HCT116 (cell line): Measurements from ENCODE around the gene SMTN. TPM values are rescaled to one million over a fixed set of nuclear protein-coding genes. Genes with fewer than 3 reads are reported as not detected.

Experiments used
- ATAC-seq: fragments of 200-7000 bp; cut with Tn5 transposase; 2 replicates; pipeline ENCODE4 v1.9.1; 2020; ENCODE audit warnings: mild to moderate bottlenecking, moderate library complexity
- BruUV-seq: library from RNA; stranded (reverse); fragments of 400-500 nt; replicated peaks from 2 replicates; lab custom pipeline; 2021; lab: Mats Ljungman, UMichigan
- CTCF ChIA-PET: fragments of 300-600 bp; sonication (Branson Sonifier 250); formaldehyde crosslinking; loops from one replicate; lab custom pipeline; 2021; ENCODE audit warnings: antibody characterized with exemption; lab: Charles Lee
- POLR2A ChIA-PET: fragments of 300-600, 350-600 bp; sonication (Branson Sonifier 250); formaldehyde crosslinking; loops from one replicate; lab custom pipeline; 2021; ENCODE audit warnings: antibody characterized with exemption; lab: Charles Lee
- RAD21 ChIA-PET, 2 experiments: fragments of 300-600 bp; sonication (Branson Sonifier 250); formaldehyde crosslinking; loops; one replicate each; lab custom pipeline; 2023; ENCODE audit warnings: low total read pairs in 2 of 2; ENCODE audit not compliant: uncharacterized antibody in 2 of 2, unreplicated experiment in 2 of 2, low non-redundant PET in 1 of 2; lab: Charles Lee
- DNase-seq: peaks from one replicate; pipeline ENCODE4 v3.0.0-alpha.2; 2010; ENCODE audit warnings: low read depth, low spot score
- H2AFZ ChIP-seq: fragments of 200-600 bp; shearing (Covaris generic), sonication (generic); 2 replicates; pipeline ENCODE4 v1.6.1; 2017; ENCODE audit warnings: low read depth, mixed run types, mixed read lengths, antibody characterized with exemption, low read length; ENCODE audit not compliant: poor library complexity, severe bottlenecking
- H3K27ac ChIP-seq: 2 replicates; pipeline ENCODE4 v1.5.1; 2012; ENCODE audit warnings: low read depth, low read length
- H3K27me3 ChIP-seq: fragments of 200-600 bp; sonication (generic); 2 replicates; pipeline ENCODE4 v1.6.1; 2016; ENCODE audit warnings: mixed run types, low read length, mixed read lengths; ENCODE audit not compliant: insufficient read depth
- H3K36me3 ChIP-seq, 2 experiments: fragments of 200-500 bp in 1 of 2; fragments of 200-600 bp in 1 of 2; sonication (Bioruptor generic) in 1 of 2; sonication (generic) in 1 of 2; 2 replicates each; pipeline versions ENCODE4 v1.5.1 to v1.6.1; 2014 to 2016; ENCODE audit warnings: low read length in 2 of 2, inconsistent platforms in 1 of 2, mixed read lengths in 1 of 2, mixed run types in 1 of 2; ENCODE audit not compliant: insufficient read depth in 2 of 2, control insufficient read depth in 1 of 2
- H3K4me1 ChIP-seq, 2 experiments: fragments of 200-600 bp in 1 of 2; sonication (generic) in 1 of 2; 2 replicates each; pipeline versions ENCODE4 v1.5.1 to v1.6.1; 2012 to 2017; ENCODE audit warnings: low read length in 2 of 2, inconsistent platforms in 1 of 2, mild to moderate bottlenecking in 1 of 2, mixed read lengths in 1 of 2, mixed run types in 1 of 2, moderate library complexity in 1 of 2; ENCODE audit not compliant: insufficient read depth in 2 of 2, control insufficient read depth in 1 of 2
- H3K4me2 ChIP-seq: fragments of 200-600 bp; sonication (generic); 2 replicates; pipeline ENCODE4 v1.6.1; 2017; ENCODE audit warnings: mixed run types, low read length, mixed read lengths
- H3K4me3 ChIP-seq, 2 experiments: fragments of 200-600 bp in 1 of 2; sonication (generic) in 1 of 2; replicated peaks in 1 of 2; 2 replicates each; pipeline ENCODE4 v1.5.1; 2011 to 2016; ENCODE audit warnings: low read length in 2 of 2, control low read depth in 1 of 2, low read depth in 1 of 2, mild to moderate bottlenecking in 1 of 2, mixed read lengths in 1 of 2, mixed run types in 1 of 2
- H3K79me2 ChIP-seq: fragments of 200-600 bp; sonication (generic); 2 replicates; pipeline ENCODE4 v1.6.1; 2017; ENCODE audit warnings: mild to moderate bottlenecking, mixed run types, low read length, moderate library complexity, mixed read lengths; ENCODE audit not compliant: insufficient read depth
- H3K9ac ChIP-seq: fragments of 200-600 bp; sonication (generic); 2 replicates; pipeline ENCODE4 v1.6.1; 2016; ENCODE audit warnings: low read length, mixed read lengths
- H3K9me2 ChIP-seq: fragments of 200-600 bp; sonication (generic), shearing (Covaris generic); 2 replicates; pipeline ENCODE4 v1.6.1; 2017; ENCODE audit warnings: mixed run types, mild to moderate bottlenecking, moderate library complexity; ENCODE audit not compliant: insufficient read depth
- H3K9me3 ChIP-seq, 2 experiments: fragments of 200-500 bp in 1 of 2; fragments of 200-600 bp in 1 of 2; sonication (Bioruptor generic) in 1 of 2; sonication (generic) in 1 of 2; 2 replicates each; pipeline ENCODE4 v1.6.1; 2014 to 2017; ENCODE audit warnings: low read length in 2 of 2, mixed read lengths in 2 of 2, inconsistent platforms in 1 of 2, low read depth in 1 of 2, mild to moderate bottlenecking in 1 of 2, mixed run types in 1 of 2, moderate library complexity in 1 of 2; ENCODE audit not compliant: control insufficient read depth in 1 of 2, insufficient read depth in 1 of 2
- H4K20me1 ChIP-seq: fragments of 200-600 bp; sonication (generic), shearing (Covaris generic); 2 replicates; pipeline ENCODE4 v1.6.1; 2017; ENCODE audit warnings: mixed run types, mild to moderate bottlenecking, moderate library complexity; ENCODE audit not compliant: insufficient read depth
- CEBPB ChIP-seq: IDR thresholded peaks from 2 replicates; pipeline ENCODE4 v1.6.1; 2012; ENCODE audit warnings: low read depth
- CTCF ChIP-seq, 3 experiments: fragments of 200-600 bp in 1 of 3; sonication (generic) in 1 of 3; IDR thresholded peaks in 2 of 3; conservative IDR thresholded peaks in 1 of 3; 2 replicates each; pipeline ENCODE4 v1.5.1; 2012 to 2017; ENCODE audit warnings: low read depth in 2 of 3, low read length in 2 of 3, antibody characterized with exemption in 1 of 3, borderline replicate concordance in 1 of 3, control low read depth in 1 of 3, mild to moderate bottlenecking in 1 of 3, mixed read lengths in 1 of 3, mixed run types in 1 of 3, moderate library complexity in 1 of 3; ENCODE audit not compliant: insufficient read depth in 1 of 3
- EZH2 ChIP-seq: fragments of 200-600 bp; sonication (generic); IDR thresholded peaks from 2 replicates; pipeline ENCODE4 v1.6.1; 2017; ENCODE audit warnings: antibody characterized with exemption, mixed run types
- EZH2phosphoT487 ChIP-seq: fragments of 200-600 bp; IDR thresholded peaks from 2 replicates; pipeline ENCODE4 v1.6.1; 2018; ENCODE audit warnings: antibody characterized with exemption, borderline replicate concordance
- FOSL1 ChIP-seq: IDR thresholded peaks from 2 replicates; pipeline ENCODE4 v1.6.1; 2012; ENCODE audit warnings: low read depth
- JUND ChIP-seq: IDR thresholded peaks from 2 replicates; pipeline ENCODE4 v1.6.1; 2012
- POLR2AphosphoS5 ChIP-seq: IDR thresholded peaks from 2 replicates; pipeline ENCODE4 v1.6.1; 2011; ENCODE audit warnings: mild to moderate bottlenecking, low read depth, low read length, moderate library complexity
- SP1 ChIP-seq: IDR thresholded peaks from 2 replicates; pipeline ENCODE4 v1.6.1; 2012; ENCODE audit warnings: low read depth
- TCF7L2 ChIP-seq: IDR thresholded peaks from 2 replicates; pipeline ENCODE4 v1.7.0; 2011; ENCODE audit warnings: borderline replicate concordance, inconsistent platforms; ENCODE audit not compliant: insufficient read depth, insufficient read length; ENCODE audit errors: extremely low read depth
- YY1 ChIP-seq: IDR thresholded peaks from 2 replicates; pipeline ENCODE4 v1.6.1; 2011; ENCODE audit warnings: low read length, low read depth, moderate library complexity, mild to moderate bottlenecking; ENCODE audit not compliant: insufficient replicate concordance; ENCODE audit errors: extremely low read depth
- ZFX ChIP-seq: fragments of 450-650 bp; IDR thresholded peaks from 2 replicates; pipeline ENCODE4 v1.6.1; 2017
- intact Hi-C: fragments of 100-400 bp; cut with micrococcal nuclease; formaldehyde crosslinking; loops from 2 replicates; pipeline ENCODE4 v1.10.0; 2022
- total RNA-seq: library from RNA; stranded (reverse); gene quantifications from one replicate; pipeline ENCODE4 v1.2.1, GENCODE V29; 2021; ENCODE audit not compliant: unreplicated experiment

Gene SMTN
- total RNA-seq, 1 experiment from 2014 or later, result 148 TPM

GRCh38 chr22:31118046-31118820, 37.1 kb downstream of the SMTN start:
- Histone ChIP-seq H3K9me3 (no peaks in the 10 kb centered on the region), H4K20me1 (no peaks in the 10 kb centered on the region), H3K27me3 (no peaks in the 10 kb centered on the region), H3K4me2 (no peak overlapping the region), H3K27ac (no peak overlapping the region), H2AFZ (no peak overlapping the region), H3K9me2 (no peaks in the 10 kb centered on the region), H3K4me1 (peaks cover 9 to 13% of the 10 kb centered on the region in 2 experiments), H3K4me3 (no peak overlapping the region), H3K79me2 (no peaks in the 10 kb centered on the region), H3K36me3 (no peaks in the 10 kb centered on the region), H3K9ac (no peak overlapping the region)
- DNase-seq (no peak), ATAC-seq (no peak)
- POLR2A ChIA-PET, result interaction anchor here (1.2 kb wide), 1 partner anchor 10 kb away, joined by 6 read pairs; the partner anchor contains the start of gene SELENOM
- CTCF ChIA-PET, result interaction anchor here (2.7 kb wide), 1 partner anchor 11 kb away, joined by 14 read pairs; the partner anchor contains the start of gene SELENOM
- BruUV-seq, result no TSS peak
- RAD21 ChIA-PET, result no interaction called here
- no peak for TF ChIP-seq CEBPB
- TF ChIP-seq CTCF (IDR thresholded peaks at IDR 0.05 in 2 of 3, conservative IDR thresholded peaks at IDR 0.05 in 1 of 3; ENCODE audit: borderline replicate concordance in 1 of 3, insufficient read depth in 1 of 3, low read depth in 2 of 3, low read length in 2 of 3), result no peak
- TF ChIP-seq JUND, result no peak
- no peak for TF ChIP-seq FOSL1
- no peak for TF ChIP-seq EZH2phosphoT487
- no peak for TF ChIP-seq SP1
- TF ChIP-seq EZH2, result no peak
- TF ChIP-seq YY1, result no peak
- TF ChIP-seq POLR2AphosphoS5, result no peak
- TF ChIP-seq ZFX, result no peak
- TF ChIP-seq TCF7L2, result no peak
- intact Hi-C loops, result no loop called here
